ENCODE results near the gene COBL. TPM values are rescaled to one million over a fixed set of nuclear protein-coding genes. Genes with fewer than 3 reads are reported as not detected.
"Not testable (repeated sequence)": the region's sequence is repeated elsewhere in the genome, so short reads cannot be mapped to it uniquely, and the experiment has no call there.

The COBL gene
- total RNA-seq, 1 donor from 2014 or later = 6.3 TPM

DNA sequence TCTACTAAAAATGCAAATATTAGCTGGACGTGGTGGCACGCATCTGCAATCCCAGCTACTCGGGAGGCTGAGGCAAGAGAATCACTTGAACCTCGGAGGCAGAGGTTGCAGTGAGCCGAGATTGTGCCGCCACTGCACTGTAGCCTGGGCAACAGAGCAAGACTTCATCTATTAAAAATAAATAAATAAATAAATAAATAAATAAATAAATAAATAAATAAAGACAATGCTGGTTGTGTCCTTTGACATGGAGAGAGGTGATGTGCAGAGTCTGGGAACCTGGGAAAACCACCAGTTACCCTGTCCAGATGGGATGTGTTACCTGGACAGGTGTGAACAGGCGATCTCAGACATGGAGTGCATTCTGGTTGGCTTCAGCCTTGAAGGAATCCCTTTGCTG lies 102.5 kb downstream of the COBL start:
- H4K20me1 ChIP-seq (ENCODE audit: low read depth) = no peaks in the 10 kb centered on the region
- no peaks in the 10 kb centered on the region for H3K27me3 ChIP-seq
- DNase-seq (ENCODE audit: low spot score) = no peak
- H2AFZ ChIP-seq (replicated peaks) = no peak overlapping the region
- H3K4me1 ChIP-seq = peaks cover 4% of the 10 kb centered on the region
- H3K4me2 ChIP-seq = no peak overlapping the region
- peaks cover 7% of the 10 kb centered on the region for H3K27me3 Mint-ChIP-seq (ENCODE audit: insufficient read depth, low read depth)
- no peak overlapping the region for H3K27ac Mint-ChIP-seq
- TF ChIP-seq, protein P1, sequence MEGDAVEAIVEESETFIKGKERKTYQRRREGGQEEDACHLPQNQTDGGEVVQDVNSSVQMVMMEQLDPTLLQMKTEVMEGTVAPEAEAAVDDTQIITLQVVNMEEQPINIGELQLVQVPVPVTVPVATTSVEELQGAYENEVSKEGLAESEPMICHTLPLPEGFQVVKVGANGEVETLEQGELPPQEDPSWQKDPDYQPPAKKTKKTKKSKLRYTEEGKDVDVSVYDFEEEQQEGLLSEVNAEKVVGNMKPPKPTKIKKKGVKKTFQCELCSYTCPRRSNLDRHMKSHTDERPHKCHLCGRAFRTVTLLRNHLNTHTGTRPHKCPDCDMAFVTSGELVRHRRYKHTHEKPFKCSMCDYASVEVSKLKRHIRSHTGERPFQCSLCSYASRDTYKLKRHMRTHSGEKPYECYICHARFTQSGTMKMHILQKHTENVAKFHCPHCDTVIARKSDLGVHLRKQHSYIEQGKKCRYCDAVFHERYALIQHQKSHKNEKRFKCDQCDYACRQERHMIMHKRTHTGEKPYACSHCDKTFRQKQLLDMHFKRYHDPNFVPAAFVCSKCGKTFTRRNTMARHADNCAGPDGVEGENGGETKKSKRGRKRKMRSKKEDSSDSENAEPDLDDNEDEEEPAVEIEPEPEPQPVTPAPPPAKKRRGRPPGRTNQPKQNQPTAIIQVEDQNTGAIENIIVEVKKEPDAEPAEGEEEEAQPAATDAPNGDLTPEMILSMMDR (IDR thresholded peaks at IDR 0.05) = no peak
- no peak for TF ChIP-seq EZH2phosphoT487 (IDR thresholded peaks at IDR 0.05)
- TF ChIP-seq EZH2 (IDR thresholded peaks at IDR 0.05) = no peak
- no peaks in the 10 kb centered on the region for H3K9me3 Mint-ChIP-seq
- no peaks in the 10 kb centered on the region for H3K36me3 Mint-ChIP-seq
- H3F3A ChIP-seq (ENCODE audit: low read depth) = no peaks in the 10 kb centered on the region
- no peak overlapping the region for H3K4me3 Mint-ChIP-seq
- no peaks in the 10 kb centered on the region for H3K9me3 ChIP-seq (ENCODE audit: low read depth)
- H3K79me2 ChIP-seq (ENCODE audit: low read depth) = no peaks in the 10 kb centered on the region
- no peaks in the 10 kb centered on the region for H3K36me3 ChIP-seq
- no peak overlapping the region for H3K27ac ChIP-seq
- no peak overlapping the region for H3K9ac ChIP-seq
- H3K4me1 Mint-ChIP-seq = peaks cover 6% of the 10 kb centered on the region
- H3K4me3 ChIP-seq = no peak overlapping the region

DNA sequence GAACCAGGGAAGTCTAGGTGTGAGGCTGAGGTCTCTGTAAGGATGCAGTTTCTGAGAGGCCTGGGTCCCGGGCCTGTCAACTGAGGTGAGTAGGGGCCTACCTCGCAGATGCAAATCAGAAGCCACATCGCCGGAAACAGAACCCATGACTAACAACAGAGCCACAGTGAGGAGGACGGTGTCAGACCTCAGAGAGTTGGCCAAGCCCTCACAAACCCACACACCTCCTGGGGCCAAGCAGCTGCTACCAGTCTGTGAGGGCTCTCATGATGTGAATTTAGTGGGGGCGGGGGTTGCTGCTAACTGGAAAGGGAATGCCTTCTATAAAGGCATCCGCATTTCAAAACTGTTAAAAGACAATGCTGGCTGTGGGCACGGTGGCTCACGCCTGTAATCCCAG lies 103.0 kb downstream of the COBL start:
- Mint-ChIP-seq H3K36me3 (no peaks in the 10 kb centered on the region), H3K4me1 (peaks cover 8% of the 10 kb centered on the region)

DNA sequence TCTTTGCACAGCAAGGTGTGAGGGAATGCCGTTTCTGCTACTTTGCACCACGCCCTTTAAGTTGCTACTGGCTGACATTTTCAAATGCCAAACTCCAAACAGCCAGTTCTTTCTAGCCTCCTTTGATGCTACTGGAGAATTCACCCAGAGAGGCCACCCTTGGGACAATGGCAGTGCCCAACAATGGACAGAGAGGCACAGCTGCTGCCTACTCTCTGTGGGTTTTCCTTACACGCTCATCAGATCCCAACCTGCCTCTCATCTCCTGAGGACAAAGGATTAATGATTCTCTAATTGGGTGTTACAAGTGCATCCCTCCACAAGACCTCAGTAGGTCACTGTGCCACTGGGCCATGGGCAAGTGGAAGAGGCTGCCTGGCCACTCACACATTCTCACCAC lies 105.8 kb downstream of the COBL start:
- Histone ChIP-seq H3K4me3 (no peak overlapping the region), H3K36me3 (no peaks in the 10 kb centered on the region), H3K79me2 (ENCODE audit: low read depth) (no peaks in the 10 kb centered on the region), H2AFZ (replicated peaks) (no peak overlapping the region), H3K9ac (no peak overlapping the region), H3F3A (ENCODE audit: low read depth) (no peaks in the 10 kb centered on the region), H4K20me1 (ENCODE audit: low read depth) (no peaks in the 10 kb centered on the region), H3K4me2 (no peak overlapping the region), H3K27ac (no peak overlapping the region), H3K27me3 (no peaks in the 10 kb centered on the region), H3K9me3 (ENCODE audit: low read depth) (no peaks in the 10 kb centered on the region), H3K4me1 (no peaks in the 10 kb centered on the region)
- Mint-ChIP-seq H3K4me1 (peaks cover 8% of the 10 kb centered on the region), H3K27me3 (ENCODE audit: insufficient read depth, low read depth) (peaks cover 6% of the 10 kb centered on the region), H3K36me3 (no peaks in the 10 kb centered on the region), H3K27ac (no peak overlapping the region), H3K4me3 (no peak overlapping the region), H3K9me3 (peaks cover 7% of the 10 kb centered on the region)
- no peak for TF ChIP-seq EZH2phosphoT487 (IDR thresholded peaks at IDR 0.05)
- no peak for DNase-seq (ENCODE audit: low spot score)

More for the DNA sequence above, 103.0 kb downstream of the COBL start:
- H3K9me3 Mint-ChIP-seq = no peaks in the 10 kb centered on the region
- Histone ChIP-seq H3K9me3 (ENCODE audit: low read depth) (no peaks in the 10 kb centered on the region), H4K20me1 (ENCODE audit: low read depth) (no peaks in the 10 kb centered on the region), H3K27ac (no peak overlapping the region), H2AFZ (replicated peaks) (no peak overlapping the region), H3K4me3 (no peak overlapping the region), H3F3A (ENCODE audit: low read depth) (no peaks in the 10 kb centered on the region), H3K4me1 (peaks cover 4% of the 10 kb centered on the region), H3K79me2 (ENCODE audit: low read depth) (no peaks in the 10 kb centered on the region), H3K4me2 (no peak overlapping the region), H3K9ac (no peak overlapping the region), H3K27me3 (no peaks in the 10 kb centered on the region), H3K36me3 (no peaks in the 10 kb centered on the region)
- H3K27me3 Mint-ChIP-seq (ENCODE audit: insufficient read depth, low read depth) = peaks cover 7% of the 10 kb centered on the region
- no peak overlapping the region for H3K4me3 Mint-ChIP-seq
- H3K27ac Mint-ChIP-seq = no peak overlapping the region
- TF ChIP-seq EZH2phosphoT487 (IDR thresholded peaks at IDR 0.05) (no peak), EZH2 (IDR thresholded peaks at IDR 0.05) (no peak)
- TF ChIP-seq, protein P1 (IDR thresholded peaks at IDR 0.05) = no peak
- DNase-seq (ENCODE audit: low spot score) = no peak

DNA sequence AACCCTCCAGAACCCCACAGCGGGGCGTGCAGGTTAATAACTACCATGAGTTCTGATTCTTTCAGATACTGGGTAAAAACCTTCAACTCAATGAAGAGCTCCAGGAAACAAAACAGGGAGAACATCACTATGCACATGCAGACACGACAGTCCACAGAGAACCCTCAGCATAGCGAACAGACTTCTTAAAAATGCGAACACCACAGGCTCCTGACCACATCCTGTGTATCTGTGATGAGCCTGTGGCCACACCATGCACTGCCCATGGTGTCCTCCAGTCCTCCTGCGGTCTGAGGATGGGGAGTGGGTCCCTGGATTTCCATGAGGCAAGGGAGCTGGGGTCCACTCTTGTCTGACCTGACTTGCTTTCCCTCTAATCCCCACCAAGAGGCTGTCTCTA lies 107.2 kb downstream of the COBL start:
- Histone ChIP-seq H3F3A (ENCODE audit: low read depth) (no peaks in the 10 kb centered on the region), H3K4me1 (no peaks in the 10 kb centered on the region), H3K9ac (no peak overlapping the region), H2AFZ (replicated peaks) (no peak overlapping the region), H3K79me2 (ENCODE audit: low read depth) (no peaks in the 10 kb centered on the region), H3K27ac (no peak overlapping the region), H3K4me2 (no peak overlapping the region), H3K4me3 (no peak overlapping the region), H3K27me3 (no peaks in the 10 kb centered on the region), H4K20me1 (ENCODE audit: low read depth) (no peaks in the 10 kb centered on the region), H3K9me3 (ENCODE audit: low read depth) (peaks cover 8% of the 10 kb centered on the region), H3K36me3 (no peaks in the 10 kb centered on the region)
- peaks cover 15% of the 10 kb centered on the region for H3K9me3 Mint-ChIP-seq
- DNase-seq (ENCODE audit: low spot score) = no peak
- peaks cover 8% of the 10 kb centered on the region for H3K4me1 Mint-ChIP-seq
- H3K27me3 Mint-ChIP-seq (ENCODE audit: insufficient read depth, low read depth) = peaks cover 6% of the 10 kb centered on the region
- TF ChIP-seq, protein P1 (IDR thresholded peaks at IDR 0.05) = no peak
- TF ChIP-seq EZH2 (IDR thresholded peaks at IDR 0.05) (no peak), EZH2phosphoT487 (IDR thresholded peaks at IDR 0.05) (no peak)
- no peak overlapping the region for H3K4me3 Mint-ChIP-seq
- no peak overlapping the region for H3K27ac Mint-ChIP-seq
- no peaks in the 10 kb centered on the region for H3K36me3 Mint-ChIP-seq

DNA sequence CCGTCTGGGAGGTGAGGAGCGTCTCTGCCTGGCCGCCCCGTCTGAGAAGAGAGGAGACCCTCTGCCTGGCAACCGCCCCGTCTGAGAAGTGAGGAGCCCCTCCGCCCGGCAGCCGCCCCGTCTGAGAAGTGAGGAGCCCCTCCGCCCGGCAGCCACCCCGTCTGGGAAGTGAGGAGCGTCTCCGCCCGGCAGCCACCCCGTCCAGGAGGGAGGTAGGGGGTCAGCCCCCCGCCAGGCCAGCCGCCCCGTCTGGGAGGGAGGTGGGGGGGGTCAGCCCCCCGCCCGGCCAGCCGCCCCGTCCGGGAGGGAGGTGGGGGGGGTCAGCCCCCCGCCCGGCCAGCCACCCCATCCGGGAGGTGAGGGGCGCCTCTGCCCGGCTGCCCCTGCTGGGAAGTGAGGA lies 108.5 kb downstream of the COBL start:
- not testable (repeated sequence) for H3K27ac ChIP-seq; H3K79me2 ChIP-seq (ENCODE audit: low read depth); H3K27me3 ChIP-seq; H3K4me3 Mint-ChIP-seq; H3F3A ChIP-seq (ENCODE audit: low read depth); H3K27me3 Mint-ChIP-seq (ENCODE audit: insufficient read depth, low read depth); H2AFZ ChIP-seq (replicated peaks); H3K4me2 ChIP-seq; H4K20me1 ChIP-seq (ENCODE audit: low read depth); H3K9ac ChIP-seq; H3K27ac Mint-ChIP-seq; H3K36me3 Mint-ChIP-seq; H3K4me3 ChIP-seq; H3K4me1 Mint-ChIP-seq; H3K4me1 ChIP-seq; DNase-seq (ENCODE audit: low spot score); H3K36me3 ChIP-seq
- H3K9me3 Mint-ChIP-seq = peaks cover 23% of the 10 kb centered on the region
- peaks cover 13% of the 10 kb centered on the region for H3K9me3 ChIP-seq (ENCODE audit: low read depth)
